Dermis microvascular lymphatic vessel endothelial cell (primary cell): ENCODE measurements around the gene TTLL8. TPM values are rescaled to one million over a fixed set of nuclear protein-coding genes. Genes with fewer than 3 reads are reported as not detected.
A peak's percentile ranks its signal among the peaks of the same experiment; 100 is the strongest.

Experiments used
- DNase-seq, 2 donors: peaks; one replicate each; pipeline versions ENCODE4 v3.0.0 to v3.0.0-alpha.2; 2010; ENCODE audit warnings: low read depth in 2 of 2
- total RNA-seq: library from RNA; depleted of rRNA; stranded (reverse); fragments of >200 nt; gene quantifications from 2 replicates; pipeline ENCODE4 v1.2.1, GENCODE V29; 2014

Gene TTLL8
- total RNA-seq, 1 donor from 2014 or later, result not detected

DNA sequence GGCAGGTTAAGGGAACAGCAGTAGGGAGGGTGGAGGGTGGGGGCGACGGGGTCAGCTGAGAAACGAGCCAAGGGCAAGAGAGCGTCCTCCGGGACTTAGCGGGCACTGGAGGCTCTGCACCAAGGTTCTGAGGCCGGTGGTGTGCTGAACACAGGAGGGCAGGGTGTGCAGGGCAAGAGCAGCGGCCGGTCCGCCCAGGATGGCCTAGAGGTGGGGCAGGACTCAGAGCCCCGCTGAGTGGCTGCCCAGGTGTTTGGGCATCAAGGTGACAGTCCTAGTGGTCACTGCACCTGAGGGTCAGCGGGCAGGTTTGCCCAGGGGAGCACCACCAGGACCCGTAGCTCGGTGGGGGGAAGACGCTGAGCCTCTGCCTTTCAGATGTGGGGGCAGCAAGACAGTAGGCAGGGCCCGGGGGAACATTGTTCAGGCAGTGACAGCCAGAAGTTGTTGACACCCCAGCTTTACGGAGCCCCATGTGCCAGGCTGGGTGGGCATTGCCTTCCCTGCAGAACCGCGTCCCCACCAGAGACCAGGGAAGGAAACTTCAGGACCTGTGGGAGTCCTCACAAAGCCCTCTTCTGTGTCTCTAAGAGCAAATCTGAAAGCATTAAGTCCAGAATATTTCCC lies 4.5 kb upstream of the TTLL8 start:
- no peak for DNase-seq

DNA sequence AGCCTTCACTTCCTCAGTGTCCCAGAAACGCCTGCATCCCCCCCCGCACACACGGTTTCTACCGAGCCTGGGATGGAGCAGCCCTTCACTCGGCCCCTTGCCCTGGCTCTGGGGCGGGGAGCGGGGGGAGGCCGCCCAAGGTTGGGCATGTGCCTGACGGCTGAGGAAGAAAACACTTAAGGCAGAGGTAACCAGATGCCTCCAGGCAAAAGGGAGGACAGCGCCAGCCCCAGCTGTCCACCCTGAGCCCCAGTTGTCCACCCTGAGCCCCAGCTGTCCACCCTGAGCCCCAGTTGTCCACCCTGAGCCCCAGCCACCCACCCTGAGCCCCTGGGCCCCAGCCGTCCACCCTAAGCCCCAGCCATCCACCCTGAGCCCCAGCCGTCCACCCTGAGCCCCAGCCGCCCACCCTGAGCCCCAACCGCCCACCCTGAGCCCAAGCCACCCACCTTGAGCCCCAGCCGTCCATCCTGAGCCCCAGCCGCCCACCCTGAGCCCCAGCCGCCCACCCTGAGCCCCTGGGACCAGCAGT lies 3.8 kb upstream of the TTLL8 start:
- no peak for DNase-seq

DNA sequence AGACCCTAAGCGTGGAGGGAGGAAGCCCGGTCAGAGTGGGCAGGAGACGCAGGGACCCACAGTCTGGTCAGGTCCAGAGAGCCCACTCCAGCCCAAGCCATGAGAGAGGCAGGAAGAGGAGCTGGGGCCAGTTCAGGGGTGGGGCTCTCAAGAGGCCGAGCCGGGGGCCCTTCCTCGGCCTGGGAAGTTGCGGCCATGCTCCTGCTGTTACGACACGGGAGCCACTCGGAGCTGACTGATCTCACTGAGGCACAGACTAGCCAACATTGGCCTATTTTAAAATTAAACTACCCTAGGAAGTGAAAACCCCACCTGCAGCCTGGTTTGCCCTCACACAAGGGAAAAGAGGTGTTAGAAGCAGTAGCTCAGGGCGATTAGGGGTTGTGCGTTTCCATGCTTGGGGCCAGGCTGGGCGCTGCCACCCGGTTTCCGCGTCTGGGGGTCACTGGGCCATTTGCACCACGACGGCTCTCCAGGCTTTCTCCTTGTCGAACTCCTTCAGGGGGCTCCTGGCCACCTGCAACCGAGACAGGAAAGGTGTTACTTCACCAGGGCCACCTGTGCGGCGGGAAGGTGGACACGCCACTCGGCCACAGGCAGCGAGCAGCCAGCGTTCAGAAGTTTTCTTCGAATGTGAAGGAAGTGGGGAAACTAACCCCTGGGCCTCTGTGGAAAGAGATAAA lies 3.2 kb upstream of the TTLL8 start:
- DNase-seq, result no peak

DNA sequence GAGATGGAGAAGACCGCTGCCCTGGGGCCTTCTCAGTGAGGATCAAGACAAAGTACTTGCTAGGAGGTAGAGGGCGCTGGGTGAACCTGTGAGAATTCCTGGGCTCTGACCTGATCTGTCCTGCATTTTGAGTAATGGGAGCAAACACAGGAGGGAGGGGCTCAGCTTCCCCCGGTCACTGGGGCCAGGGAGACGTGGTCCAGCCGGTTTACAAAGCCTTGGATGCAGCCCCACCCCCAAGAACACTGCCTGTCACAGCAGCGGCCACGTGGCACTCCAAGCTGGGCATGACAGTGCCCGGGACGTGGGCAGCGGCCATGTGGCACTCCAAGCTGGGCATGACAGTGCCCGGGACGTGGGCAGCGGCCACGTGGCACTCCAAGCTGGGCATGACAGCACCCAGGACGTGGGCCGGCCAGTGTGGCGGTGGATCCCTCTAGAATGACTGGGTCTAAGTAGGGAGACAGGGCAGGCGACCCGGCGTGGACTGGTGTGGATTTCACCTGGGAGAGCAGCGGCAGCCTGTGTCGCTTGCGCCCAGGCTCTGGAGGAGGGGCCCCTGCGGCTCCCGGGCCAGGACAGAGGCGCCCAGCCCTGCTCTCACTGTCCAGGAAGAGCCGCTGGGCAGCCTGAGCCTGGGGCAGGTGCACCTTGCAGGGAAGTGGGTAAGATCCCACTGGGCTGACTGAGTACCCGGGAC lies 2.5 kb upstream of the TTLL8 start:
- DNase-seq, result no peak

DNA sequence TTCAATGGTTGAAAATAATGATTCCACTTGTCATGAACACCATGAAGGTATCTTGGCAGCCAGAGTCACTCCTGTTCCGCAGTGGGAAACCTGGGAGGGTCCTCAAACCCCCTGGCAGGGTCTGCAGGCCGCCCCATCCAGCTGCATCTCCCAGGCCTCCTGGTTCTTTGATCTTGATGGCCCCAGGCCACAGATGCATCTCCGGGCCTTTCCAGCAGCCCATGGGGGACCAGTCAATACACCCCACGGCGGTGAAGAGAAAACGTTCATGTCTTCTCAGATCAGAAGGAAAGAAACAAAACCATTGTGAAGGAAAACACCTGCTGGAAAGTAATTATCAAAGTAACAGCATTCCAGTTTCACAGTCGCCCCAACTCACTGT lies 1.8 kb upstream of the TTLL8 start:
- DNase-seq, result no peak

DNA sequence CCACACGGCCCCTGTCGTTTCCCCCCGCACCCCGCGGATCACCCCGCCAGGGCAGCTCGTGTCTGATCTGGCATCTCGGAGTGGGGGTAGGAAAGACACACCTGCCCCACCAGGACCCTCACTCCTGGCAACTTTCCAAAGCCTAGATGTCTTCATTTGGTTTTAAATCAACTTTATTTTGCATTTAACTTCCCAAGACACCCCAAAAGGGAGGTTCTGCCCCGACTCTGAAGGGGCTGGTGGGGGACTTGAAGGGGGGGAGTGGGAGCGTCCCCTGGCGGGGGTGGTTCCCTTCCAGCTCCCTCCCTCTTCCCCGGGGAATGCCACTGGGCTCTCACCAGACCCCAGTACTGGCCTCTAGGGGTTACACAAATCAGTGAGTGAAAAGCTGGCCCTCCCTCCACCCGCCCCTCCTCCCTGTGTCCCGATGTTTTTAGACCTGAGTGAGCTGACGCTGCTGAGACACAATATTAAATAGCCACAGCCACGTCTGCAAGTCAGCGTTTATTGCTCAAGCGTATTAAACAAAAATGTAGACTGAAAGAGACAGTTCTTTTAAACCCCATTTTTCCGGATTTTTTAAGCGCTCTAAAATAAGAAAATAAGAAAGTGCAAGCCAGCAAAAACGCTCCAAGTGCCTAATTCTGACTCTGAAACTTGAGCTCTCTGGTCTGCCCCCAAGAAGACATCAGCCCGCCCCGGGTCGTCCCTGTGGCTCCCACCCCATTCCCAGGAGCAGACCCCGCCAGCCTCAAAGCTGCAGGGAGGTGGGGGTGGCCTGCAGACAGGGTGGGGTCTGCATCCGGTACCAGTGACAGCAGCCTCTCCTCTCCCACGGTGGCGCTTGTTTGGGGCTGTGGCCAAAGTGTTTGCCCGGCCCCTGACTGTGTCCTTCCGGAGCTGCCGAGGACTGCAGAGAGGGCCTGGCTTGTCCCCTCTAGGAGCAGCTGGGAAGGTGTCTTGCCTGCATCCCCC lies 1.1 kb upstream of the TTLL8 start:
- peak; percentile 9 to 29 for DNase-seq

DNA sequence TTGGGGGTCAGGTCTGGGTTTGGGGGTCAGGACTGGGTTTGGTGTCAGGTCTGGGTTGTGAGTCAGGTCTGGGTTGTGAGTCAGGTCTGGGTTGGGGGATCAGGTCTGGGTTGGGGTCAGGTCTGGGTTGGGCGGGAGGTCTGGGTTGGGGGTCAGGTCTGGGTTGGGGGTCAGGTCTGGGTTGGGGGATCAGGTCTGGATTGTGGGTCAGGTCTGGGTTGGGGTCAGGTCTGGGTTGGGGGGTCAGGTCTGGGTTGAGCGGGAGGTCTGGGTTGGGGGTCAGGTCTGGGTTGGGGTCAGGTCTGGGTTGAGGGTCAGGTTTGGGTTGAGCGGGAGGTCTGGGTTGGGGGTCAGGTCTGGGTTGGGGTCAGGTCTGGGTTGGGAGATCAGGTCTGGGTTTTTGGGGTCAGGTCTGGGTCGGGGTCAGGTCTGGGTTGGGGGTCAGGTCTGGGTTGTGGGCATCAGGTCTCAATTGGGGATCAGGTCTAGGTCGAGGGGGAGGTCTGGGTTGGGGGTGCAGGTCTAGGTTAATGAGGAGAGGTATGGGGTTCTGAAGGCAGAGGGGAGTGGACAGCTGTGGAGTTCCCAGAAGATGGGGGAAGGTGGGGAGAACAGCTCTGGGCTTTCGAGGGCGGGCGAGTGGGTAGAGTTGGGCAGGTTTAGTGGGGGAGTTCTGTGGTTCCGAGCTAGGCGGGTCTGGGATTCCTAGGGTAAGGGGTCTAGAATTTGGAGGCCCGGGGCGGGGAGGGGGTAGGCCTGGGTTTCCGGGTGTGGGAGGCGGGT lies 629 bp downstream of the TTLL8 start:
- DNase-seq, result peak in 1 of 2 donors; percentile 12

DNA sequence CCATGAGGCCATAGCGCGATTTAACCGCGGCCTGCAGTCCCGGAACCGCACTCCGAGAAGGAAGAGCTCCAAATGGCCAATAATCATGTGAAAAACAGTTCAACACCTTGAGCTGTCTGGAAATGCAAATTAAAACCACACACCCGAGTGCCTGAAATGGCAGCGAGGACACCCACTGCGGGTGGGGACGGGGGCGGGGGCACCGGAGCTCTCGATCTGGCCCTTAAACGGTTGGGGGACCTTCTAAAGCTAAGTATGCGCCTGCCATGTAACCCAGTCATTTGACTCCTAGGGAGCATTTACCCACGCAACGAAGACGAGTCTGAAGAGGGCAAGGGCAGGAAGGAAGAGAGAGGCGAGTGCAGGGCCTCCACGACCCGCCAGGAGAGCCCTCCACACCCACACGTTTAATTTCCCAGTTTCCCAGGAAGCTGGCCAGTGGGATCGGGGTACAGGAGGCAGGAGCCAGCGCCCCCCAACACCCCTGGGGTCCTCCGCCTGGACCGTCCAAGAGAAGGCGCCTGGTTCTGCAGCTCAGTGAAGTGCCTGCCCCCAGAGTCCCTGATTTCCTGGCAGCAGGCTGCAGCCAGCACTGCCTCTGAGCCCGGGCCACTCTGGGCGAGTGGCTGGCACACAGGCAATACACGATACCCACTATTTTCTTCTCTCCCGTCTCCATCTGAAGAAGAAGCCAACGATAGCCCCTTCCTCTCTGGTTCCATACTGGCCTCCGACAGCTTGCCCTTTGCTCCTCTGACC lies 1.7 kb downstream of the TTLL8 start:
- DNase-seq, result no peak

DNA sequence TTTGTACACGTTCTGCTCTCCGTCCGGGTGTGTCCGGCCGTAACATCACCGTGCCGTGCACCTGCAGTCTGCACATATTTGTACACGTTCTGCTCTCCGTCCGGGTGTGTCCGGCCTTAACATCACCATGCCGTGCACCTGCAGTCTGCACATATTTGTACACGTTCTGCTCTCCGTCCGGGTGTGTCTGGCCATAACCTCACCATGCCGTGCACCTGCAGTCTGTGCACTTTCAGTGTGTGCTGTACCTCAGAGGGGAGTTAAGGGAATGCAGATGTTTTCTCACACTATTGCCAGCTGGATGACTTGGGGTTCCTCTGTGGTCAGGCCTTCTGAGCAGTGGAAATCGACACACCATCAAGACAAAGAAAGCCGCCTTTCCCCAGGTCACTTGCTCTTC lies 4.2 kb downstream of the TTLL8 start:
- DNase-seq, result no peak

DNA sequence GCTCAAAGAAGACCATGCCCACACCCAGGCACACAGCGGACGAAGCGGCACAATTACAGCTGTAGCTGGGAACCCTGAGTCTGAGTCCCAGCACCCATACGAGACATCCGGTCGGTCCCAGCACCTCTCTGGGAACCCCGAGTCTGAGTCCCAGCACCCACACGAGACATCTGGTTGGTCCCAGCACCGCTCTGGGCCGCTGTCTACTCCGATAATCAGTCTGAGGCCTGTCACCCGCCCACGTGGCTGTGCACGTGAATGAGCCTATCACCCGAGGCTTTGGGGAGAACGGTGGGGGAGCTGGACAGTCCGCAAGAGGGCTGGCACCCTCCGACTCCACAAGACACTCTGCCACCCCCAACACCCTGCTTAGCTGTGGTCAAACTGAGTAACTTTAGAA lies 6.2 kb downstream of the TTLL8 start:
- DNase-seq, result no peak

DNA sequence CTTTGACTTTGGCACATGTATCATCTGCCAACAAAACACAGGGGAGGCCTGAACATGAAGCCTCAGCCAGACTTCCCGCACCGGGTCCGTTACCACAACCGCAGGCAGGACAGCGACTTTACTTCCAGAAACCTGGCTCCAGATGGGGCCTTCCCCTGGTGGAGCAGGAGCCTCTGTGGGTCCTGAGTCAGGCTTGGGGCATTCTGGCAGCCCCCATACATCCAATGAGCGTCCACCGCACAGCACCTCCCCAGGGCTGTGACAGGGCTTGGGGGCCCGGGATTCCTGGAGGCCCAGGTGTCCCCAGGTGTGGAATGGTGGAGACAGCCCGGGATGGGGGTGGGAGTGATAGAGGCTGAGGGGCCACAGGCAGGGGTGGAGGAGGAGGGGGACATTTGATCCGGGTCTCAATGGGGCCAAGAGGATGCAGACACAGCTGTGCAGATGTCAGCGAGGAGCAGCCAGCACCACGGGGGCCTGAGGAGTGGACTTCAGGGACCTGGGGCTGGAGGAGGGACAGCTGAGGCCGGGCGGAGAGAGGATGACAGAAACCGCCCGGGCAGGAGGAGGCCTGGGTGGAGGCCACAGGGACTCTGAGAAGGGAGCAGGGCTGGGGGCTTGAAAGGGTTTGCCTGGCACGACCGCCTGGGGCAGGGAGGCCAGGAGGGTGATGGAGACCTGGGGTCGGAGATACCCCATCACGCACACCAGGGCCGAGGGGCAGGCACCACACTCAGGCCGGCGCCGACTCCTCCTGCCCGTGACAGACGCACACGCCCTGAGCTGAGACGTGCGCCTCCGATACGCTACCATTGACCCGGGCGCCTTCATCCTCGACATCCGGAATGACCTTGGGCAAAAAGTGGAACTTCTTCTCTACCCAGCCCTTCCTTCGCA lies 8.6 kb downstream of the TTLL8 start:
- no peak for DNase-seq

DNA sequence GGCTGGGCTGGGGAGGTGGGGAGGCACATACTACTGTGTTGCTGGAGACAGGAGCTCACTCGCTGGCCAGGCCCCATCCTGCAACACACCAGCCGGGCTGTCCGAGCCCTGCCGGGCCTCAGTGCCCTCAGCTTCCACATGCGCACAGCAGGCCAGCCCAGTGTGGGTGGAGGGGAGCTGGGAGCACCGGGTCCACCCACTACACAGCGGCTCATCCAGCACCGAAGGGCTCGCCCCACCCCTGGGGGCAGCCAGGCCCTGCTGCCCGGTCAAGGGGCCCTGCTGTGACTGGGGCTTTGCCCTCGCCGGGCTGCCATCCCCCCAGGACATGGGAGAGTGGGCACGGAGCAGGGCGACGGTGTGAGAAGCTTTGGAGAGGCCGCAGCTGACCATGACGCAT lies 9.3 kb downstream of the TTLL8 start:
- no peak for DNase-seq

DNA sequence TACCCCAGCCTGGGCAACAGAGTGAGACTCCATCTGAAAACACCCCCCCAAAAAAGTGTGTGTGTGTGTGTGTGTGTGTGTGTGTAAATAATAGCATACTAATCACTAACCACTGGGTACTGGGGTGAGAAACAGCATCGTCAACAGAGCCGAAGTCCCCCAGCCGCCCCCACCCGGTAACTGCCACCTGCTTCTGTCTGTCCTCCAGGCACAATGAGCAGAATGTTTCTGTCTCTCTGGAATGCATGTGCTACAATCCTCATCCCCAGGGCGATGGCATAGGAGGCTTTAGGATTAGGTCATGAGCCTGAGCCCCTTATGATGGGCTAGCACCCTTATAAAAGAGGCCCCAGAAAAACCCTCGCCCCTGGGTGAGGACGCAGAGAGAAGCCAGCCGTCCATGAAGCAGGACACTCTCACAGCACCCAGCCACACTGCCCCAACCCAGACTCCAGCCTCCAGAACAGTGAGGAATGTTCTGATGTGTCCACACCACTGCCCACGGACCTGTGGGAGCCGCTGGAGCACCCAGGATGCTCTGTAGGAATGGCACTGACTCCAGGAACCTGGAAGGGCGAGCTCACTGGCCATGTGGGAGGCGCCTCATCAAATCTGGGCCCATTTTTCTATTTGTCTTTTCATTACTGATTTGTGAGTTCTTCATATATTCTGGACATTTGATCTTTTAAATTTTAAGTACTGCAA lies 9.9 kb downstream of the TTLL8 start:
- DNase-seq, result no peak

DNA sequence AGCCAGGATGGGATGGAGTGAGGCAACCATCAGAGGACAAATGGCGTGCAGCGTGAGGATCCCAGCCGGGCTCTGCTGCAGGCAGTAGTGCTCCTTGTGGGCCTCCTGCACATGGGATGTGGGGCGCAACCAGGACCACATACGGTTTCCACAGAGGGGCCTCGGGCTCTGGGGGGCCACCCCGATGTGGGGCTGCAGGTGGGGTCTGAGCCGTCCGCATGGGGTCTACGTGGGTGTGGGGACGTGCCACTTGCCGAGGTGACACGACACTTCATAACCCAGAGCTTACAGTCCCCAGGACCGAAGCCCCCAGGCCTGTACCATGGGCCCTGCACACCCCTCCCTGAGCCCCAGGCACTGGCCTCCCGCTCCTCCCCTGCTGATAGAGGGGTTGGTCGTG lies 10.8 kb downstream of the TTLL8 start:
- DNase-seq, result no peak

DNA sequence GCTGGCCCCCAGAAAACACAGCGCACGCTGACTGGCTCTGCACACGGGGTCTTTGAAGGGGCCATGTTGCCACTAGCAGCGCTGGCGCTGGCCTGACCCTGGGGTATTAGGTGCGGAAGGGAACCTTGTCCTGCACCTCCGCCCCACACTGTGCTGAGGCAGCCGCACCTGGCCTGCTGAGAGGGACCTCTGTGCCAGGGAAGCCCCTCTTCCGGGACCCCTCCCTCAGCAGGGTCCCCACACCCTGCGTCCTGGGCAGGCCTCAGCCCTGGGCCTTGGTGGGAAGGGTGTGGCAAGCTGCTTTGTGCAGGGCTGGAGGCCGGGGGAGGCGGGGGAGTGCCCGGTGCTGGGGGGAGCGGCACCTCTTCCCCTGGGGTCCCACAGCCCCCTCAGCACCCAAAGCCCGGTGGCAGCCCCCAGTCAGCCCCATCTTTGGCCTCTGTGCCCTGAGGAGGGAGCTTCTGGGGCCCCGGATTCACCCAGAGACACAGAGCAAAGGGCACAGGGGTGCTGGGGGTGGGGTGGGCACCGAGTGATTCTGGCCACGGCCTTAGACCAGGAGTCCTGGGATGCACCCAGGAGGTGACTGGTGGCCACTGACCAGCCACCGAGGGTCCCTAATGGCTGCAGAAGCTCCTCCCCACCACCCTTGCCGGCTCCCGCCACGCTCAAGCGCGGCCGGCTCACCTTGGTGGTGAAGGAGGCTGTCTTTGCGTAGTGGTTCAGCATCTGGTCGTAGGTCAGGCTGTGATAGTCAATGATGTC lies 11.4 kb downstream of the TTLL8 start:
- no peak for DNase-seq

DNA sequence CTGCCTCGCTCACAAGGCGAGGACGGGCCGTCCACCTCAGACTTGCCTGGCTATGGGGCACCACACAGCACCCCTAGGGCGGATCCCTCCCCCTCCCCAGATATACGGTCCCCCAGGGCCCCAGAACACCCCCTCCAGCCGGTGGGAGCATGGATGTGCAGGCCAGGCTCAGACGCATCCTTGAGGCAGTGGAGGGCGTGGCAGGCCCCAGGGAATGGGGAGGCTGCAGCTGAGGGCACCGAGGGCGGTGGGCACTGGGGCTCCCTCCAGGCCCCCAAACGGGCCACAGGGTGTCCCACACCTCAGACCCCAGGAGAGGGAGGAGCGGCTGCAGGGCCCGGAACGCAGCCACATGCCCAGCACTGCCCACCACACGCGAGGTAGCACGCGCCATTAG lies 12.1 kb downstream of the TTLL8 start:
- DNase-seq, result no peak

DNA sequence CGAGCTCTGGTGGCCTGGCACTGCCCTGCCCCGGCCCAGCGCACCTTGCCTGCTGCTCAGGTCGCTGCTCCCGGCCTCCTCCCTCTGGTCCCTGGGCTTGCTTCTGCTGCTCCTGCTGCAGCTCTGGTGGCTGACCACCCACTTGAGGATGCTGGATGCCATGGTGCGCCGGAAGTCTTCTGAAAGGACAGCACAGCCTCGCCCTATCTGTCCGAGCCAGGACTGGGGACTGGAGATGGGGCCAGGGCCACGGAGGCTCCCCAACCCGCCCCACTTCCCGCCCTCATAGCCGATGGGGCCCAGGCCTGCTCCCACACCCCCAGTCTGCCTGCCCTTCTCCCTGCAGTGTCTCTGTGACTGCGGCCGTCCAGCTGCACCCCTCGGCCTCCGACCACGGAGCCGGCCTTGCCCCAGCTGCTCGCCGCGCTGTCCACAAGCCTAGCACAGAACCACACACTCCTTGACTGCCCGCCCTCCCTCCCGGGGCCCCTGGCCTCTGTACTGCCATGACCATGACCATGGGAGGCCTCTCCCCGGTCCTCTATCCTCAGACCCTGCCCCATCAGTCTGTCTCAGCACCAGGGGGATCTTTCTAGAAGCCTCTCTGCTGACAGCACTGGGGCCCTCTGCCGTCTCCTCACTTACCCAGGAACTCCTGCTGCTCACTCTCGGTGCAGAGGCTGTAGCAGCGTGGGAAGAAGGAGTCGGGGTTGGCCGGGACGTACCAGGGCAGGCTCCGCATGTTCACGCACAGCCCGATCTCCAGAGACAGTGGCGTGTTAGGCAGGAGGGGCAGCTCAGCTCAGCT lies 12.7 kb downstream of the TTLL8 start:
- no peak for DNase-seq
